Breast epithelium (tissue), 3 donors: Measurements from ENCODE around the gene ADPRHL1.

ENCODE experiments used
- POLR2A ChIP-seq: fragments of 450-650 bp; IDR thresholded peaks from one replicate; pipeline ENCODE4 v1.6.1; 2016; ENCODE audit warnings: antibody characterized with exemption, mild to moderate bottlenecking, moderate library complexity
- POLR2AphosphoS5 ChIP-seq, 3 donors: sonication (generic); formaldehyde crosslinking; IDR thresholded peaks; one replicate each; pipeline ENCODE4 v1.6.1; 2017; ENCODE audit warnings: antibody characterized with exemption in 3 of 3
- TF ChIP-seq, protein P1 (sequence below), 3 donors: fragments of 450-650 bp; IDR thresholded peaks; one replicate each; pipeline ENCODE4 v1.5.1; 2016 to 2017; ENCODE audit warnings: antibody characterized with exemption in 3 of 3, mild to moderate bottlenecking in 3 of 3, moderate library complexity in 3 of 3

DNA sequence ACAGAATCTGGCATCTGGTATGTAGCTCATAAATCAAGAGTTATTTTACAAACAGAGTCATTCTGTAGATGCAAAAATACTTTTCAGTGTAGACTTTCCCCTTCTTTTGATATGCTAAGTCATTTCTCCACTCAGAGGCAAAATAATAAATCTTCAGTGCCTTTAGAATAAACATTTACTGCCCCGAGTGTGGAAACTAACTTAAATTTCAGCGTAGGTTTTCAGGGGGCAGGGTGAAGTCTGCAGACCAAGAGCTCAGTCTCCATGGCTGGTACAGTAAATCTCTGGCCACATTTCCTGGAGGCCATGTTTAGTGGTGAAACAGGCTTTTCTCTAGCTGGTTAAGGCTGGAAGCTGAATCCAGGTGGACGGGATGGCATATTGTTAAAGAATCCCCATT, 13.1 kb upstream of the ADPRHL1 start:
- no peak for TF ChIP-seq POLR2A
- TF ChIP-seq POLR2AphosphoS5 (IDR thresholded peaks at IDR 0.05) = no peak
- TF ChIP-seq, protein P1, sequence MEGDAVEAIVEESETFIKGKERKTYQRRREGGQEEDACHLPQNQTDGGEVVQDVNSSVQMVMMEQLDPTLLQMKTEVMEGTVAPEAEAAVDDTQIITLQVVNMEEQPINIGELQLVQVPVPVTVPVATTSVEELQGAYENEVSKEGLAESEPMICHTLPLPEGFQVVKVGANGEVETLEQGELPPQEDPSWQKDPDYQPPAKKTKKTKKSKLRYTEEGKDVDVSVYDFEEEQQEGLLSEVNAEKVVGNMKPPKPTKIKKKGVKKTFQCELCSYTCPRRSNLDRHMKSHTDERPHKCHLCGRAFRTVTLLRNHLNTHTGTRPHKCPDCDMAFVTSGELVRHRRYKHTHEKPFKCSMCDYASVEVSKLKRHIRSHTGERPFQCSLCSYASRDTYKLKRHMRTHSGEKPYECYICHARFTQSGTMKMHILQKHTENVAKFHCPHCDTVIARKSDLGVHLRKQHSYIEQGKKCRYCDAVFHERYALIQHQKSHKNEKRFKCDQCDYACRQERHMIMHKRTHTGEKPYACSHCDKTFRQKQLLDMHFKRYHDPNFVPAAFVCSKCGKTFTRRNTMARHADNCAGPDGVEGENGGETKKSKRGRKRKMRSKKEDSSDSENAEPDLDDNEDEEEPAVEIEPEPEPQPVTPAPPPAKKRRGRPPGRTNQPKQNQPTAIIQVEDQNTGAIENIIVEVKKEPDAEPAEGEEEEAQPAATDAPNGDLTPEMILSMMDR (IDR thresholded peaks at IDR 0.05) = no peak
